NCI-H82 treated with DMSO at 0.1 percent for 48 hours (cell line): ENCODE data around the gene EXOC2.
"Not testable (repeated sequence)": the region's sequence is repeated elsewhere in the genome, so short reads cannot be mapped to it uniquely, and the experiment has no call there.

ENCODE experiments used
- DNase-seq: peaks from one replicate; lab custom pipeline; 2025; ENCODE audit not compliant: unreplicated experiment; lab: John Stamatoyannopoulos, UW

EXOC2 gene

GRCh38 chr6:589090-589489 lies 103.8 kb downstream of the EXOC2 start:
- DNase-seq: no peak

- no peak for DNase-seq
Observed at GRCh38 chr6:586553-586952, 106.4 kb downstream of the EXOC2 start.

GRCh38 chr6:583635-584034 lies 109.3 kb downstream of the EXOC2 start:
- DNase-seq: no peak

GRCh38 chr6:583116-583515 lies 109.8 kb downstream of the EXOC2 start:
- DNase-seq: no peak

- no peak for DNase-seq
Observed at GRCh38 chr6:582370-582769, 110.6 kb downstream of the EXOC2 start.

GRCh38 chr6:579339-579738 lies 113.6 kb downstream of the EXOC2 start:
- no peak for DNase-seq

GRCh38 chr6:572596-573265 lies 120.2 kb downstream of the EXOC2 start:
- no peak for DNase-seq

GRCh38 chr6:571892-572291 lies 121.0 kb downstream of the EXOC2 start:
- DNase-seq: no peak

GRCh38 chr6:570825-571224 lies 122.1 kb downstream of the EXOC2 start:
- no peak for DNase-seq

- no peak for DNase-seq
Observed at GRCh38 chr6:568954-569523, 123.9 kb downstream of the EXOC2 start.

GRCh38 chr6:568085-568484 lies 124.9 kb downstream of the EXOC2 start:
- DNase-seq: no peak

- no peak for DNase-seq
Observed at GRCh38 chr6:563863-564262, 129.1 kb downstream of the EXOC2 start.

GRCh38 chr6:562052-562676 lies 130.8 kb downstream of the EXOC2 start:
- no peak for DNase-seq

GRCh38 chr6:561335-561734 lies 131.6 kb downstream of the EXOC2 start:
- not testable (repeated sequence) for DNase-seq

GRCh38 chr6:558959-559358 lies 134.0 kb downstream of the EXOC2 start:
- DNase-seq: no peak

GRCh38 chr6:558089-558488 lies 134.8 kb downstream of the EXOC2 start:
- no peak for DNase-seq

GRCh38 chr6:551829-552350 lies 141.0 kb downstream of the EXOC2 start:
- DNase-seq: no peak

GRCh38 chr6:551405-551804 lies 141.5 kb downstream of the EXOC2 start:
- no peak for DNase-seq

GRCh38 chr6:549906-550305 lies 143.0 kb downstream of the EXOC2 start:
- no peak for DNase-seq

GRCh38 chr6:548517-548916 lies 144.4 kb downstream of the EXOC2 start:
- no peak for DNase-seq

GRCh38 chr6:548091-548490 lies 144.8 kb downstream of the EXOC2 start:
- DNase-seq: no peak

- DNase-seq: no peak
Observed at GRCh38 chr6:540490-540889, 152.4 kb downstream of the EXOC2 start.
